Hepatocyte (in vitro differentiated cells): ENCODE data around the gene ZIM2.

ENCODE experiments used
- EZH2 ChIP-seq: fragments of 200-600 bp; sonication (generic); IDR thresholded peaks from 2 replicates; pipeline ENCODE4 v1.6.1; 2016; ENCODE audit warnings: antibody characterized with exemption, mild to moderate bottlenecking, borderline replicate concordance
- EZH2phosphoT487 ChIP-seq: fragments of 200-600 bp; sonication (generic); IDR thresholded peaks from one replicate; pipeline ENCODE4 v1.6.1; 2018; ENCODE audit warnings: antibody characterized with exemption, mild to moderate bottlenecking, low read depth, moderate library complexity; ENCODE audit not compliant: unreplicated experiment, severe bottlenecking
- TF ChIP-seq, protein P1 (sequence below): fragments of 200-600 bp; sonication (generic); IDR thresholded peaks from 2 replicates; pipeline ENCODE4 v1.5.1; 2016; ENCODE audit warnings: antibody characterized with exemption, mild to moderate bottlenecking; ENCODE audit not compliant: poor library complexity

DNA sequence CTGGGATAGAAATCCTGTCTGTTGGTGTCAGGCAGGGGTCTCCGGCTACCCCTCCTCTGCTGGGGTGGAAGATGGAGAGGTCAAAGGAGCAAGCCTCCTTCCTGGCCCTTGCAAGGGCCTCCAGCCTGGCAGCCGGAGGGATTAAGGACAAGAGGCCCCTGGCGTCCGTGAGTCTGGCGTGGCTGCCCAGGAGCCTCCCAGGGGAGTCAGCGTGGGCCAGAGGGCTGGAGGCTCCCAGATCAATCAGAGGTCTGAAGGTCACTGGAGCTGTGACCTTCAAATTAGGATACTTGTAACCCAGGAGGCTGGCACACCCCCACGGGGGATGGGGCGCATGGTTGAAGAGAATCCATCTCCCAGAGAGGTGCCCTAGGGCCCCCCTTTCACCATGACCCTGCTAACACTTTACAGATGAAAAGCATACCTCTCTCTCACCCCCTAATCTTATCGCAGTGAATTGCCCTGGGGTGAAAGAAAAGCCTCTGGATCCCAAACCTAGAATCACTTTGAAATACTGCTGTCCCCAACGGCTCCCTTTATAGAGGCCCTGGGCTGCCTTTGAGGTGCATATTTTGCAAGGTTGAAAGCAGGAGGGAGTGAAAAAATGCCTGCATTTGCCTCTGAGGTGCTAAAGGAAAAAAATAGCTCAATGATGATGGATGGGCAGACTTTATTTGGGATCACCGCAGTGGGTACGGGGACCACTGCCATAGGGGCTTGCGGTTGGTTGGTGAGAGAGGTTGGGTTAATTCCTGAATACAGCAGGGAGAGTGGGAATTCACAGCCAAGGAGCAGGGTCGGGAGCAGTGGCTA is 44.9 kb upstream of the ZIM2 start:
- TF ChIP-seq, protein P1, sequence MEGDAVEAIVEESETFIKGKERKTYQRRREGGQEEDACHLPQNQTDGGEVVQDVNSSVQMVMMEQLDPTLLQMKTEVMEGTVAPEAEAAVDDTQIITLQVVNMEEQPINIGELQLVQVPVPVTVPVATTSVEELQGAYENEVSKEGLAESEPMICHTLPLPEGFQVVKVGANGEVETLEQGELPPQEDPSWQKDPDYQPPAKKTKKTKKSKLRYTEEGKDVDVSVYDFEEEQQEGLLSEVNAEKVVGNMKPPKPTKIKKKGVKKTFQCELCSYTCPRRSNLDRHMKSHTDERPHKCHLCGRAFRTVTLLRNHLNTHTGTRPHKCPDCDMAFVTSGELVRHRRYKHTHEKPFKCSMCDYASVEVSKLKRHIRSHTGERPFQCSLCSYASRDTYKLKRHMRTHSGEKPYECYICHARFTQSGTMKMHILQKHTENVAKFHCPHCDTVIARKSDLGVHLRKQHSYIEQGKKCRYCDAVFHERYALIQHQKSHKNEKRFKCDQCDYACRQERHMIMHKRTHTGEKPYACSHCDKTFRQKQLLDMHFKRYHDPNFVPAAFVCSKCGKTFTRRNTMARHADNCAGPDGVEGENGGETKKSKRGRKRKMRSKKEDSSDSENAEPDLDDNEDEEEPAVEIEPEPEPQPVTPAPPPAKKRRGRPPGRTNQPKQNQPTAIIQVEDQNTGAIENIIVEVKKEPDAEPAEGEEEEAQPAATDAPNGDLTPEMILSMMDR: no peak
- TF ChIP-seq EZH2phosphoT487 (no peak), EZH2 (no peak)
